Suppressor macrophage treated with lipopolysaccharide for 4 hours (primary cell): ENCODE data around the gene ST6GALNAC2.

Experiments used
- DNase-seq: peaks from one replicate; pipeline ENCODE4 v3.0.0-alpha.2; 2020

ST6GALNAC2 gene

DNA sequence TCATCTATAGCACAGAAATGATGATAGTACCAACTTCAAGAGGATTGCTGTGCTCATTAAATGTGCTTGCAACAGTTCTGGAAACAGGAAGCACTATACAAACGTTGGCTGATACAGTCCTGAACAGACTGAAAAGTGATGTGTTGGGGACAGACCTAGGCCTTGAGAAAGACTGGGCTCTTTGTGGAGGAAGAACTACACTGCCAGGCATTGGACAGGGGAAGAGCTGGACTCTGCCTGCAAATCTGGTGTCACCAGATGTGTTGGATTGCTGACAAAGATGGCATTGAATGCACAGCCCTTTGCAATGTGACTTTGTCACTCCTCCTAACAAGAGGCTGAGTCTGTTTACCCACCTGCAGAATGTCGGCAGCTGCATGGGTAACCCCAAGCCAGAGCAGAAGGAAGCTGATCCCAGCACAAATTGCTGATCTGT is 12.4 kb upstream of the ST6GALNAC2 start:
- DNase-seq = peak; percentile 94

DNA sequence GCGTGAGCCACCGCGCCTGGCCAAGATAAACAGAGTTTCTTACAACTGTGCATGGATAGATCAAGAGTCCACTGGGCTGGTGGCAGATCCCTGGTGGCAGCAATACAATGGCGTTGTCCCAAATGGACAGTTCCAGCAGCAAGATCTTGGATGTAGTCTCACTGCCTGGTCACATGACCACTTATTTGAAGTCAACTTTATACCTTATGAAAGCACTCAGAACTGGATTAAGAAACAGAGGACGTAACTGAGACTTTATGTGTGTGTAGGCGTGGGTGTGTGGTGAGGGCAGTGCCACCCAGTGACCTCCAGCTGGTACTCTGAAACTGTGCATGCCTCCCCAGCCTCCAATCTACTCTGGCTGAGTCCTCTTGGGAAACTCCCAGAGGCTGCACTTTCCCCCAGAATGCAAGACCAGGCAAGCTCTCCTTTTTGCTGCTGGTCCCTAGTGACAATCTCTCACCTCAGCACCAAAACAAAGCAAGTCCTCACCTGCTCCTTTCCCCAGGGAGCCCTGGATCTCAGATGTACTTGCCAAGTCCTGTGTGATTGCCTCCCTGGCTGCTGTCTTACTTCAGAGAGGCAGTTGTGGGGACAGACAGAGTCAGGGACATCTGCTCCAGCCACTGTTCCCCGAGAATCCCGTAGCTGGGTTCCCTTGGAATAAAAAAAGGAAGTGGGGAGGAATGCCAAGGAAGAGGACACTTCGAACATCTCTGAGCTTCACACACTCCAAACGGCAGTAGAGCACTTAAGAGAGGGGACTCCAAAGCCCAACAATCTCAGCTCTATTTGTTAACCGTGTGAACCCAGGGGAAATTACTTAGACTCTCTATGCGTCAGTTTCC is 11.7 kb upstream of the ST6GALNAC2 start:
- peak; percentile 90 for DNase-seq

DNA sequence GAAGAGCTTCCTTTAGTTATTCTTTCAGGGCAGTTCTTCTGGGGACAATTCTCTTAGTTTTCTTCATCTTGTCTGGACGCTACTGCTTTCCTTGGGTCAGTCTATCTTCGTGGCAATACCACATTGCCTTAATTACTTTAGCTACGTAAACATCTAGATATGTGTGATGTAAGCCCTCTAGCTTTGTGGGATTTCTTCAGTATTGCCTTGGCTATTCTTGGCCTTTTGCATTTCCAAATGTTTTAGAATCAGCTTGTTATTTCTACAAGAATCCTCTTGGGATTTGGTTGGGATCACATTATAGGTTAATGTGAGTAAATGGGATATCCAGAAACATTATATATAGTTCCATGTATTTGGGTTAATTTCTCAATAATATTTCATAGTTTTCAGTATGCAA is 9.0 kb upstream of the ST6GALNAC2 start:
- no peak for DNase-seq

DNA sequence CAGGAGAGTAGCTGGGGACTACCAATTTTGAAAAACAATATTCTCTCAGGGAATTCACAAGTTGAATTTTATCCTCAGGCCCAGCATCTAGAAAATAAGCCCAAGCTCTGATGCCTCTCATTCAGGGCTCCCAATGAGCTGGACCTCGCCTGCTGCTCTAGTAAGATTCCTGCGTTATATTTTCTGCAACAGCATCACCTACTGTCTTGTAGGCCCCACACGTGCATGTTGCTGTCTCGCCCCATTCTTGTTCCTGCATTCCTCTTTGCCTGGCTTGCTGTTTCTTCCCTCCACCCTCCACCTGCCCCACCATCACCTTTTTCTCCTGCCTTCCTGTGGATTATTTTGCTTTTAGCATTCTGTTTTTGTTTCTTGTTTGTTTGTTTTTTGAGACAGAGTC is 8.3 kb upstream of the ST6GALNAC2 start:
- no peak for DNase-seq

DNA sequence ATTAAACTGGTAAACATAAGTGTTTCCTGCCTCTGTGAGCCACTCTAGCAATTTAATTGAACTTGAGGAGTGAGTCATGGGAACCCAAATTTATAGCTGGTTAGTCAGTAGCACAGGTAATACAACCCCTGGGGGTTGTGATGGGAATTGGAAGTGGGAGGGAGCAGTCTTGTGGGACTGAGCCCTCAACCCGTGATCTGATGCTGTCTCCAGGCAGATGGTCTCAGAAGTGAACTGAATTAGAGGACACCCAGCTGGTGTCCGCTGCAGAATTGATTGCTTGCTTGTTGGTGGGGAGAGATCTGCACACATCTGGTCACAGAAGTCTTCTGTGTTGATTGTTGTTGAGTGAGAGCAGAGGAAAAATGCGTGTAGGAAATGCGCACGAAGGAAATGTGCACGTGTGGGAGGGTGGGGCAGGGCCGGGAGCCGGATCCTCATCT is 7.7 kb upstream of the ST6GALNAC2 start:
- DNase-seq = no peak

DNA sequence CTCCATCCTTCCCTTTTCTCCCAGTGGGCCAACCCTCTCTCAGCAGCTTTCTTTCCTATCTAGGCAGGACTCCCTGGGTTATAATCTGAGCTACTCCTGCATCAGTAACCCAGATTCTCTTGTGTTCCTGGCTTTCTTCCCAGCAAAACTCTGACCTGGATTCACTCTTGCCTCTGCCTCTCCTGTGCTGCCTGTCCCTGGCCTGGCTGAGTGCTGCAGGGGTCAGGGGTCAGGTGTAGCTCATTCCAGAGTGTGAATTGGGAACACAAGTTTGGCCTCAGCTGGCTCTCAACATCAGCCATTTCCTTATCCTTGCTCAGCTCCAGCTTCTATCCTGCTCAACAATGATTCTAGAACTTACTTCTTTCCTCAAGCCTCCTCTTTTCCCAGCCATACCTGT is 2.5 kb upstream of the ST6GALNAC2 start:
- no peak for DNase-seq

DNA sequence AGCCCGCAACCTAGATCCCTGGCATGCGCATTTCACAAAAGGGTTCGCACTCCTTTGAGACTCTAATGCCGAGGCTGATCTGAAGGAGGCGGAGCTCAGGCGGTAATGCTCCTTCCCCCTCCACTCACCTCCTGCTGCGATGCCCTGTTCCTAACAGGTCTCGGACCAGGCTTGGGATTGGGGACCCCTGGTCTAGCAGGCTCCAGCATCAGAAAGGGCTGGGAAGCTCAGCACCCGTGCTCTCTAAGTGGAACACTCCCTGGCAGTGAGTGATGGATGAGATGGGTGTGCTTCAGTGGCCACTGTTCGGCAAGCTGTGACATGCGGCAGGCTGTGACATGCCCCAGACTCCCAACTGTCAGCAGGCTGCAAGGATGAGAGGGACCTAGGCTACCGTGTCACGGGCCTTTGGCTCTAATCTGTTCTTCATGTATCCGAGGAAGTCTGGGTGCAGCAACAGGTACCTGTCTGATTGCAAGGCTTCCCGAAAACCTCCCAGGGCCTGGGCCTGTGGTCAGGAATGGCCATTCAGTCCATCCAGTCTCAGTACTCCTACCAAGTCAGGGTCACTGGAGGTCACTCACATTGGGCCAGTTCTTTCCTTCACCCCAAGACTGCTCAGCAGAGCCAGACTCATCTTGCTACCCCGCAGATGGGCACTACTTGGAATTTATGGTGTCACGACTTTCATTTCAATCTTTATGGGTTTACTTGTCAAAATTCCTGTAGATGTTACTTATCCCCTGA is 1.3 kb upstream of the ST6GALNAC2 start:
- DNase-seq = no peak

DNA sequence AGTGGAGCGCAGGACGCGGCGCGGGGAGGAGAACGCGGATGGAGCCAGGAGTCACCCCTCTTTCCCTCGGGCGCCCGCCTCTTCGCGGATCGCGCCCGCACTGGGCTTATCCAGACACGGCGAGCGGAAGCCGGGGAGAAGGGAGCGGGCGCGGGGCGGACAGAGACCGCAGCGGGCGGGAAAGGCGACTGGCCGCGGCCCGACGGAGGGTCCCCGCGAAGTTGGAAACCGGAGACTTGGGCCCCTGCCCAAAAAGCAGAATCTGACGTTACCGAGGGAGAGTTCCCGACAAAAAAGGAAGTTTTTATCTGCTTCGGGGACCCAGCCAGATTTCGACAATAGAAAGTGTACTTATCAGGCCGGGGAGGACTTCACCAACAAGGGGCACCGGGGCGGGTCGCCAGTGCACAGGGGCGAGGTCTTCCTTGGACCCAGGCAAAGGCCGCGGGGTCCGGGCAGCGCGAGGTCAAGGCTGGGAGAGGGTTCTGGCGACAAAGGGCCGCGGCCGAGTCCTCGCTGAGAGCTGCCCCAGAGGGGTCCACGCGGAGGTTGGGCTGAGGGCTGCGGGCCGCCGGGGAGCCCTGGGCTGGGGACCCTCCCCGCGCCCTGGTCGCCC is 519 bp downstream of the ST6GALNAC2 start:
- DNase-seq = peak; percentile 36

DNA sequence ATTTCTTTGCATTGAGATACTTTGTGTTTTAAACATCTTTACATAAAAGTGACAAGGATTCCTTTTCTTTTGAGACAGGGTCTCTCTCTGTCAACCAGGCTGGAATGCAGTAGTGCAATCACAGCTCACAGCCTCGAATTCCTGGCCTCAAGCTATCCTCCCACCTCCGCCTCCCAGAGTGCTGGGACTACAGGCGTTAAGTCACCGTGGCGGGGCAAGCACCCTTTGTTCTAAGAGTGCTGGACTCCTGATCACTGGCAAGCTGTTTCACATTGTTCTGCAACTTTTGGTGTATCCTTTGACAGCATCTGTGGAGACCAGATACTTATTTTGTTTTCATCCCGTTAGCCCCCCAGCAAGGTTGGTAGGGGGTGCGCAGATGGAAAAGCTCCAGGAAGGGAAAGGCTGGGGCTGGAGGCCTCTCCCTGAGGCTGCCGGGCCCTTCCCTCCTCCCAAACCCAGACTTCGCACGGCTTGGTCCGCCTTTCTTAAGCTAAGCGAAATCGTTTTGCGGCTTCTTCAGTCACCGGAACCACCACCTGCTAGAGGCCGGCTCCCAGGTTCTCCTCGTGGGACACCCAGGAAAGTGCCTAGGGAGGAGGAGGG is 1.1 kb downstream of the ST6GALNAC2 start:
- no peak for DNase-seq

DNA sequence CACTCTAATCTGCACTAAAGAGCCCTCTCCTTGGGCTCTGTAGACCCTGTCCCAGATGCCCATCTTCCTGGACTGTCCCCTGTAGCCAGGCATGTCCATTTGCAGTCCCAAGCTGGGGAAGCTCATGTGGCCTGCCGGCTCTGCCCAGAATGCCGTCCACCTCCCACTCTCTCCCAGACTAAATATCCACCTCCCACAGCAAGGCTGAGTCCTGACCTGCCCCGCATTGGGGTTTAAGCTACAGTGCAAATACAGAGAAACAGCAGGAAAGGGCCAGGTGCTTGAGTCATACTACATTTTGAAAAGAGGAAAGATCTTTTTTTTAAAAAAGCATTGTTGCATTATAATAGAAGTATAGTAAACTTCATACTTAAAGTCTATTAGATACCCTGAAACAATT is 3.0 kb downstream of the ST6GALNAC2 start:
- DNase-seq = no peak

DNA sequence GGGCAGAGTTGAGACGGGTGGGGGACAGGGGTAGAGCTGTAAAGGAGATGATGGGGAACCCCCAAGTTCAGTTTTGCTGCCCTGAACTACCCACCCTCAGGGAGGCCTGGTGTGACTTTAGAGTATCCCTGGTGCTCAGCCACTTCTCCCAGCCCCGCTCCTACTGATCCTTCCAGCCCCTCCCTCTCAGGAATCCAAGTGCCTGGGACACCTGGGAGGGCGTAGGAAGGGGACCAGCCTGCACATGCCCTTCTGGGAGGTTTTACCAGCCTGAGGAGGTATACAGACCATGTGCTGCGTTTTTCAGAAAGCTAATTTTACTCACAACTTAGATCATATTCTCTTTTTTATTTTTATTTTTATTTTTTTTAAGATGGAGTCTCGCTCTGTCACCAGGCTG is 4.1 kb downstream of the ST6GALNAC2 start:
- DNase-seq = no peak

DNA sequence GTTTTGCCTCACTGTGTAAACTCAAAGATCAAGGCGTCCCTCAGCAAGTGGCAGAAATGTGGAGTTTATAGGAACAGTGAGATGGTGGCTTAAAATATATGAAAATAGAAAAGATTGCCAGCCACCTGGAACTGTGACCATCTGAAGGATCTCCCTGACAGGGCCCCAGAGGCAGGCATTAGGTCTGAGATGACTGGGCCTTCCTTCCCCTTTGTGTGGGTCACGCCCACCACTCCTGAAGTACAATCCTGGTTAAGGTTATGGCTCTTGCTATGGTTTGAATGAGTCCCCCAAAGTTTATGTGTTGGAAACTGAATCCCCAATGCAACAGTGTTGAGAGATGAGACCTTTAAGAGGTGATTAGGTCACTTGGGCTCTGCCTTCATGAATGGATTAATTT is 6.4 kb downstream of the ST6GALNAC2 start:
- peak; percentile 51 for DNase-seq

DNA sequence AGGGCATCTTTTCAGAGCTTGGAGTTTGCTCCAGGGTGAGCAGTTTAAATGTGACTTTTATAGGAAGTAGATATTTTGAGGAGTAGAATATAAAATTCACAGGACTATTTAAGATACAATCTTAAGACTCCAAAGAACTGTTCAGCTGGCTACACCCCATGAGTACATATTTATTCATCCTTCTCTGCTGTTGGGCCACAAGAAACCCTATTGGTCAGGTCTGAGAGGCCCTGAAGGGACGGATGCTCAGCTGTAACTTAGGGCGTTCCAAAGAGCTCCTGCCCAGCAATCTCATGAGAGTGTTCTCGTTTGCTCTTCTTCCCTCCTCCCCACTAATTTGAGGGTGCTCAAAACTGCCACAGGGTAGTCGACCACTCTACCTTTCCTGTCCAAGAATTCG is 7.3 kb downstream of the ST6GALNAC2 start:
- DNase-seq = no peak

DNA sequence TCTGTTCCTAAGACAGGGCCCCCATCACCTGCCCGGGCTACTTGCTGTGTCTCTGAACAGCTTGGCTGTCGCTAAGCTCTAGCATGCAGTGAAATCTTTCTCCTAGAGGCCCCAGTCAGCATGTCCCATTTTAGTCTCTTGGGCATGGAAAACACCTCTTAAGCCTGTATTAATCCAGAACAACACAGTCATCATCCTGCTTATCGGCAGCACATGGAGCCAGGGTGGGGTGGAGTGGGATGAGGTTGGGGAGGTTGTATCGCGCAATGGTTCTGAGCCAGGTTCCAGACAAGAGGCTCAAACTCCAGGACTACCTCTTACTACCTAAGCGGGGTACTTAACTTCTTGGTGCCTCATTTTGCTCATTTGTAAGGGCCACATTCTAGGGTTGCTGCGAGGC is 7.8 kb downstream of the ST6GALNAC2 start:
- DNase-seq = no peak

DNA sequence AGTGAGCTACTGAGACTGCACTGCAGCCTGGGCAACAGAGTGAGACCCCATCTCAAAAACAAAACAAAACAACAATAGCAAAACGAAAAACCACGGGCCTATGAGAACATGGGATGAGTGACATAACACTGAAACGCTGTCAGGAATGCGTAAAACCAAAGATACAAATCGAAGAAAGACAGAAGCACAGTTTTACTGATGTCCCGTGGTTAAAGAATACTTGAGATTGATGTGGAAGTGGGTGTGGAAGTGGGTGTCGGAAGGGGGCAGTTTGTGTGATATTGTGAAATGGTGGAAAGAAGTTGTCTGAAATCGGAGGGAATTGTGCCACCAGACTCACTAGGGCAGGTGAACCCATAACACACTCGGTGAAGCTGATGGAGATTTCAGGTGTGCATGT is 9.5 kb downstream of the ST6GALNAC2 start:
- DNase-seq = no peak

DNA sequence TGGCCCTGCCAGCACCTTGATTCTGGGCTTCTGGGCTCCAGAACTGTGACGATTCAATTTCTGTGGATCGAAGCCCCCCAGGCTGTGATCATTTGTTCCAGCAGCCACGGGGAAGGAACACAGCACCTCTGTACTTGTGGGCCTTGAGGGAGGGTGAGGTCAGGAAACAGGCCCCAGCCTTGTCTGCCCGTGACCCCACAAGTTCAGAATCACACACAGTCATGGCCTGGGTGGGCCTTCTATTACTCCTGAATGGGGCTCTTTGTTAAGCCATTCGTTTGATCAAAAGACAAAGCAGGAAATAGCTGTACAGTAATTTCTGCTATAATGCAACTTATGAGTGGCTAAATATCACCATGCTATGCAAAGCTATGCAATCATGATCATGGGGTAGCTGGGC is 10.1 kb downstream of the ST6GALNAC2 start:
- DNase-seq = no peak

DNA sequence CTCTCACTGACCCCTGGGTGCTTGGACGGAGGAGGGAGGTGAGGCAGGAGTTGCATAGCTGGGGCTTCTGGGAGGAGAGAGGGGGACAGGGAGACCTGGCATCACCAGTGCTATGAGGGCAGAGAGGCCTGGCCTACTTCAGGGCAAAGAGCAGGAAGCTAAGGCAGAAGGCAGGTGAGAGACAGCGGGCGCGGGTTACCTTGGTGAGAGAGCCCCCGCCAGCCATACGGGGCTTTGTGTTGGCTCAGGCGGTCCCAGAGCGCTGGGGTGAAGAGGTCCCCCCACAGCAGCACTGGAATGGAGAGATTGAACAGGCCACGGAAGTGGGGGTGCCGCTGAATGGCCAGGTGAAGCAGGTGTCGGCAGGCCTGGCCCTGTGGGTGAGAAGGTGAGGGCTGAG is 11.5 kb downstream of the ST6GALNAC2 start:
- DNase-seq = no peak

DNA sequence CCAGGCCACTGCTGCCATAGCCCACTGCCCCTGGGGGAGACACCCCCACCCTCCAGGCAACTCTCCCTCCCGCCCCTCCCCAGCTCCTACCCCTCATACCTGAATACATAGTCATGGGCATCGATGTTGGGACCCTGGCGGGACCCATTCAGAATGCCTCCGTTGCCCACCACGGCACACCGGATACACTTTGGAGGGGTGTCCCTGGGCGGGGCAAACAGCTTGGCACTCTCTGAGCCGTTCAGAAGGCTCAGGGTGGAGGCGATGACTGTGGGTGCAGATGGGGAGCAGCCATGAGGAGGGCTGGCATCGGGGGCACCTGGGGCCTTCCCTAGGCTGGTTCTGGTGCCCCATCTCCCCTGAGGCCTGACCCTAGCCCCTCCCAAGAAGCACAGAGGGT is 12.6 kb downstream of the ST6GALNAC2 start:
- DNase-seq = no peak

DNA sequence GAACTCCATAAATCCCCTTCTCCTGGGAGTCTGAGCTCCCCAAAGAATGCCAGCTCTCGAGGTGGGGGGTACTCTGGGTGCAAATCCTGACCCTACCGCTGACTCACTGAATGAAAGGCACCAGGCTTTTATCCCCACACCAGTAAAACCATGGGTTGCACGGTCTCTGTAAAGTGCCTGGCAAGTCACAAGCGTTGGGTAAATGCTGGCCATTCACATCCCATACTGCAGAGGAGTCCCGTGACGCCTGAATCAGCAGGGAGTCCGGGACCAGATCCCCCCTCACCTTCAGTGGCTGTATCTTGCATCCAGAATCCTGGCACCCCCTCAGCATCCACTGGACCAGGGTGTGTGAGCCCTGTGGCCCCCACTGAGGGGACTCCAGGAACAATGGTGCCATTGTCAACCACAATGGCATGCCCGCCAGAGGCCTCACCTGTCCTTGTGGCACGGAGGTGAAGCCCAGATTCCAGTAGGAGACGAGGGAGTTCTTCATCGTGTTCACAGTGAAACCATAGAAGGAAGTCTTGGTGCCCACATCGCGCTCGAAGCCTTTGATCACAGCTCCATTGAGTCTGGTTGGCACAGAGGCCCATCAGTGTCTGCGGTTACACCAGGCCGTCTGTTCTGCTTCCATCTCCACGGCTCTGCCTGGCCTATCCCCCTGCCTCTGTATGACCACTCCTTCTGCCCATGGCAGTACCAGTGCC is 13.3 kb downstream of the ST6GALNAC2 start:
- no peak for DNase-seq

DNA sequence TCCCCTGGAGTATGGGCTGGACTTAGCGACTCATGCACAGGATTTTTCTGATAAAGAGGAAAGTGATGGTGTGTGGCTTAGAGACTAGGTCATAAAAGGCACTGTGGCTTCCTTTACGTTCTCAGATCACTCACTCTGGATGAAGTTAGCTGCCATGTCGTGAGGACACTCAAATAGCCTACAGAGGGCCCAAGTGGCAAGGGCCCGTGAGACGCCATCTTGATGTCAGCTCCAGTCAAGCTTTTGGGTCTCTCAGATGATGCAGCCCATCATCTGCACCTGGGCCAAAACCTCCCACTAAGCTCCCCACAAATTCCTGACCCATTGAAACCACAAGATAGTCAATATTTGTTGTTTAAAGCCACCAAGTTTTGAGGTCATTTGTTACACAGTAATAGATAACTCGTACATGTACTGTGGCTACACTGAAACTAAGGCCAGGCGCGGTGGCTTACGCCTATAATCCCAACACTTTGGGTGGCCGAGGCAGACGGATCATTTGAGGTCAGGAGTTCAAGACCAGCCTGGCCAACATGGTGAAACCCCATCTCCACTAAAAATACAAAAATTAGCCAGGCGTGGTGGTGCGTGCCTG is 14.7 kb downstream of the ST6GALNAC2 start:
- DNase-seq = no peak

DNA sequence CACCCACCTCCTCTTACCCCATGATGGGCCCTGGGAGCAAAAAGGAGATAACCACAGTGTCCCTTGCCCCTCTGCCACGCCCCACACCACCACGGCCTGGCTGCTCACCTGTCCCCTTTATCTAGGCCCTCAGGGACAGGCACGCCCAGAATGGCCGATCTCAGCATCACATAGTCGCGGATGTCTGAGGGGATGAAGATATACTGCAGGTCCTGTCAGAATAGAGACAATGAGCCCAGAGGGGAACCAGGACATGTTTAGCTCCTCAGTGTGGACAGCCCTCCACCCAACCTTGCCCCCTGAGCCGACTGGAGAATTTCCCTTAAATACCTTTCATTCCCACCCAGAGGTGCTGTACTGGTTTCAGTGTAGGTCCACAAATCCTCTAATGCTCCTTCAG is 15.2 kb downstream of the ST6GALNAC2 start:
- no peak for DNase-seq

DNA sequence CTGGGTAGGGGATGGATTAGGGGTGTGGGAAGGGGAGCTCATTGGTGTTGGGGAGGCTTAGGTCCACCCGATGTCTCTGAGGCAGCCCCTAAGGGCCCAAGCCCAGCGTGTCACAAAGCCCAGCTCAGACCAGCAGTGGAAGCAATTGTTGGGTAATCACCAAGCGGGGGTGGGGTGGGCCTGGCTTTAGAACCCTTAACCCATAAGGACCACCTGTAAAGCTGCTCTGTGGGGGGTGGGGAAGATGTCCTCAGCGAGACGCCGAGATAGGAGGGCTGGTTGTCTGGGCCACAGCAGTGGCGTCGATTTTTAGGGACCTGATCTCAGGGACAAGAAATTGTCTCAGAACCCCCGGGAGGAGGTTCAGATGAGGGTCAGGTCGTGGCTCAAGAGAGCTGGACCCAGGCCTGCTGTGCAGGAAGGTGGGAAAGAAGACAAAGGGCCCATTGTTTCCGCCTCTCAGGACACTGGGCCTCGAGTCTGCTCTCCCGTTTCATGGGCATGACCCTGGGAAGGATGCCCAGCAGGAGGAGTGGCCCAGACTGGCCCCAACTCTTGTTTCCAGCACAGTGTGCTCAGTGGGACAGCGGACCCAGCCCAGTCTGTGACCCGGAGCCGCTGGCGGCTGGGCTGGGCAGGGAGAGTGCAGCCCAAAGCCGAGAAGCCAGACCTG is 15.9 kb downstream of the ST6GALNAC2 start:
- no peak for DNase-seq
